Activated CD4-positive, alpha-beta memory T cell treated with anti-CD3 and anti-CD28 coated beads, Interleukin-2, amount 10 ng/mL, durations not matched to agents 7 days and 5 days (primary cell): ENCODE data around the gene FGGY. TPM values are rescaled to one million over a fixed set of nuclear protein-coding genes. Genes with fewer than 3 reads are reported as not detected.

Source experiments
- CTCF ChIA-PET: fragments of 350-600 bp; sonication (Branson Sonifier 250); formaldehyde crosslinking; loops from one replicate; lab custom pipeline; 2021; ENCODE audit warnings: antibody characterized with exemption, inconsistent platforms; lab: Charles Lee
- POLR2A ChIA-PET: fragments of 350-600 bp; sonication (Branson Sonifier 250); formaldehyde crosslinking; loops from one replicate; lab custom pipeline; 2021; ENCODE audit warnings: antibody characterized with exemption; lab: Charles Lee
- DNase-seq: peaks from one replicate; pipeline ENCODE4 v3.0.0-alpha.2; 2020
- H3K27ac Mint-ChIP-seq: one replicate; pipeline ENCODE4 v1.8.0; 2021; ENCODE audit warnings: mild to moderate bottlenecking, mixed read lengths
- H3K27me3 Mint-ChIP-seq: one replicate; pipeline ENCODE4 v1.8.0; 2021; ENCODE audit warnings: mixed read lengths
- H3K36me3 Mint-ChIP-seq: one replicate; pipeline ENCODE4 v1.8.0; 2021; ENCODE audit warnings: low read depth, mixed read lengths
- H3K4me1 Mint-ChIP-seq: one replicate; pipeline ENCODE4 v1.8.0; 2021; ENCODE audit warnings: mixed read lengths
- H3K4me3 Mint-ChIP-seq: one replicate; pipeline ENCODE4 v1.8.0; 2021; ENCODE audit warnings: mild to moderate bottlenecking, mixed read lengths
- H3K9me3 Mint-ChIP-seq: one replicate; pipeline ENCODE4 v1.8.0; 2021; ENCODE audit warnings: mixed read lengths
- total RNA-seq, 2 experiments: library from RNA; stranded (reverse); gene quantifications; one replicate each; pipeline ENCODE4 v1.2.3, GENCODE V29; 2021

Gene FGGY
- total RNA-seq, 2 experiments from 2014 or later, result 7.0 to 7.7 TPM

DNA sequence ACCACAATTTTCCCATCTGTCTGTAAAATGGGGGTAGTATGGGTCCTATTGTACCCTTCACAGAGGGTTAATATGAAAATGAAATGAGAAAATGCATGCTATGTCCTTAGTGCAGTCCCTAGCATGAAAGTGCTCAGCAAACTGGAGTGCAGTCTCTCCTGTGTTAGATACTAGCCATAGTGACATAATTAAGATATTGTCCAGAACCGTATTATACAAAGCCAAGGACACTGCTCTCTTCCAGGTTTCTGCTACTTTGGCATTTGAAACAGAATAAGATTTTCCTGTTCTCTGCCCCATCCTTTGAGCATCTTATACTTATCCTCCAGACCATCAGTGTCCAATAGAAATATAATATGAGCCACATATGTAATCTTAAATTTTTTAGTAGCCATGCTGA is 213.4 kb downstream of the FGGY start:
- no peaks in the 10 kb centered on the region for H3K4me1 Mint-ChIP-seq
- ChIA-PET POLR2A (no interaction called here), CTCF (interaction anchor here (0.7 kb wide), 1 partner anchor 321 kb away, joined by 3 read pairs; no protein-coding TSS in a partner anchor)
- no peak for DNase-seq
- H3K27ac Mint-ChIP-seq, result no peak overlapping the region
- no peak overlapping the region for H3K4me3 Mint-ChIP-seq
- H3K9me3 Mint-ChIP-seq, result no peaks in the 10 kb centered on the region
- H3K27me3 Mint-ChIP-seq, result no peaks in the 10 kb centered on the region
- no peaks in the 10 kb centered on the region for H3K36me3 Mint-ChIP-seq

DNA sequence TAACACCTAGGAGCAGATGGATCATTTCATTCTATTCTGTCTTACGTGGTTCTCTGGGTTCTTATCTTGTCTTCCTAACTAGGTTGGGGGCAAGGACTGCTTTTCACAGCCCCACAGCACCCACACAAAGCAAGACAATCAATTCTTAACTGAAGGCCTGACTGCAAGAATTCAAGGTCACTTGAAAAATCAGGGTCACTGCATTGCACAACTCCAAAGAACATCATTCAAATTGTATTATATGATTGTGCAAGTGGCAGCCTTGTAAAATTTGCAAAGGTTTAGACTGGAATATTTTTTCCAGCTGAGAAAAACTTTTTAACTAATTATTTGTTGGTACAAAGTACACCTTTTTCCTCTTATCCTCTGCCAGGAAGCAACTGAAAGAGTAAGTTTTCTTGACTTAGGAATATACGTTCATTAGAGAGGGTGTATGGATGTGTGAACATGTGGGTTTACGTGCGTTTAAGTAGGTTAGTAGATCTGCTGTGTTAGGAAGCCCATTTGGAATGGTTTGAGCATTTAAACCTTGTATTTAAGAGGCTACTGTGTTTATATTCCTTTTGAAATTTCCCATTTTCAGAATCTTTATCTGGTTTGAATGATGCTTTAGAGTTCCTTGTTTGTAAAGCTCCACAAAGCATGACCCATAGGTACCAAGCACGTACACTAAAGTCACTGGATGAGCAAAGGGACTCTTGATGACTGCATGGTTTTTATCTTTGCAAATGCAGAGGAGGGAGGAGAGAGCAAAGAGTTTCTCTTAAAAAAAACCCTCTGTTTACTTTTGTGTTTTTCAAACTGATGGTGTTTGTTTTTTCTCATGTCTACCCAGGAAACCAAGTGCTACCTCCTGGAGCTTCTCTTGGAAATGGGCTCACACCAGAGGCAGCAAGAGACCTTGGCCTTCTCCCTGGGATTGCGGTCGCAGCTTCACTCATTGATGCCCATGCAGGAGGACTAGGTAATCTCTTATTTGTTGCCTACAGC is 214.9 kb downstream of the FGGY start:
- DNase-seq, result no peak
- POLR2A ChIA-PET, result no interaction called here
- Mint-ChIP-seq H3K9me3 (no peaks in the 10 kb centered on the region), H3K27me3 (no peaks in the 10 kb centered on the region), H3K4me3 (no peak overlapping the region), H3K36me3 (no peaks in the 10 kb centered on the region), H3K27ac (no peak overlapping the region), H3K4me1 (no peaks in the 10 kb centered on the region)
- CTCF ChIA-PET, result interaction anchor here (0.6 kb wide), 1 partner anchor 770 kb away, joined by 3 read pairs; no protein-coding TSS in a partner anchor

DNA sequence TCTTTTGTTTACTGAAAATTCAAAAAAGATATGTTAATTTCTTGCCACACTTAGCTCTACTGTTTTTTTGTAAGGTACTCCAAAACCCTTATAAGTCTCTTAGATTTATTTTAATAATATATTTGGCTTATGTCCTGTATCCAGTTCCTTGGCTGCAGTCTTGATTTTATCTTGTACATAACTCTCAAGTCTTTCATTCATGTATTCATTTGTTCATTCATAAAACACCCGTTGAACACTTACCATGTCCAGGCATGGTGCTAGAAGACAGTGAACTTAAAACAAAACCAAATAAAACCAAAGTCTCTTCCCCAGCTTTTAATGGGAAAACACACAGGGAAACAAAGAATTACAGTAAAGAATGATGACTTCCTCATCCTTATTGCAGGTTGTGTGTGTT is 215.8 kb downstream of the FGGY start:
- CTCF ChIA-PET, result no interaction called here
- no peak for DNase-seq
- POLR2A ChIA-PET, result no interaction called here
- H3K9me3 Mint-ChIP-seq, result no peaks in the 10 kb centered on the region
- no peaks in the 10 kb centered on the region for H3K4me1 Mint-ChIP-seq
- no peaks in the 10 kb centered on the region for H3K36me3 Mint-ChIP-seq
- no peak overlapping the region for H3K27ac Mint-ChIP-seq
- no peaks in the 10 kb centered on the region for H3K27me3 Mint-ChIP-seq
- no peak overlapping the region for H3K4me3 Mint-ChIP-seq

DNA sequence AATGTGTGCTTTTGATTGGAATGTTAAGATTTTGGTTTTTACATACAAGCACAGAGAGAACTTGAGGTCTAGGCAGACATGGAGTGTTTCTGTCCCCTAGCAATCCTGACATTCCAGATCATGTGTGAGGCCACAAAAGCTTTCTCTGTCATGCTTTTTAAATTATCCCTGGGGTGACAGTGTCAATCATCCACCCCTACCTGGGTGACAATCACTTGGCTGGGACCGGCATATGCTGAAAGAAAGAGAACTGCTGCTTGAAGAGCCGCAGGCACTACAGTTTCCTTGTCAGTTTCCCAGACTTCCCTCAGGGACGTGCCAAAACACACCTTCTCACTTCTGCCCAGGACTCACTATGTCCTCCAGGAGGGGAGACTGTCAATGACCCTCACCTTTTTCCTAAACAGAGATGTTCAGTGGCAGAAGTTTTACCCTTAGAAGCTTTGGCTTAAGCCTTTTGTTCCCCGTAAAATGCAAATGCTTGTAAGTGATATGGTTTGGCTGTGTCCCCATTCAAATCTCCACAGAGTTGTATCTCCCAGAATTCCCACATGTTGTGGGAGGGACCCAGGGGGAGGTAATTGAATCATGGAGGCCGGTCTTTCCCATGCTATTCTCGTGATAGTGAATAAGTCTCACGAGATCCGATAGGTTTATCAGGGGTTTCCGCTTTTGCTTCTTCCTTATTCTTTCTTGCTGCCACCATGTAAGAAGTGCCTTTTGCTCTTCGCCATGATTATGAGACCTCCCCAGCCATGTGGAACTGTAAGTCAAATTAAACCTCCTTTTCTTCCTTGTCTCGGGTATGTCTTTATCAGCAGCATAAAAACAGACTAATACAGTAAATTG is 217.4 kb downstream of the FGGY start:
- H3K27ac Mint-ChIP-seq, result no peak overlapping the region
- no peaks in the 10 kb centered on the region for H3K36me3 Mint-ChIP-seq
- H3K4me3 Mint-ChIP-seq, result no peak overlapping the region
- H3K27me3 Mint-ChIP-seq, result no peaks in the 10 kb centered on the region
- H3K9me3 Mint-ChIP-seq, result no peaks in the 10 kb centered on the region
- DNase-seq, result no peak
- no peaks in the 10 kb centered on the region for H3K4me1 Mint-ChIP-seq
- POLR2A ChIA-PET, result no interaction called here
- CTCF ChIA-PET, result no interaction called here

DNA sequence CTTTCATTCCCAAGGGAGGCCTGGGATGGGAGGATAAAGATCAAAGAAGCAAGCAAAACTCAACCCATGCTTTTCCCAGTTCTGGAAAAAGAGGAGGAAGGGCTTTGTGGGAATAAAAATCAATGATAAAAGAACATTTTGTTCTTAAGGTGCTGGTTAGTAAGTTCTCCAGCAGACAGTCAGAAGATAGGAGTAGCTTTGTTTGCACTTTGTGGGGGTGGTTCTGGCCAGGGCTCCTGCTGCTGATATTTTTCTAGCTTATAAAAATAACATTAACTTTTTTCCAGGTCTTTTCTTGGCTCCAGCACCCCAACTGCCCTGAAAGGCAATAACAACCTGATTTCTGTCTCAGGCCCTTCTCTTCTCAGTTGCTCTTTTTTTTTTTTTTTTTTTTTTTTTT is 220.0 kb downstream of the FGGY start:
- no peak overlapping the region for H3K4me3 Mint-ChIP-seq
- no peaks in the 10 kb centered on the region for H3K36me3 Mint-ChIP-seq
- POLR2A ChIA-PET, result no interaction called here
- no peaks in the 10 kb centered on the region for H3K27me3 Mint-ChIP-seq
- DNase-seq, result no peak
- H3K27ac Mint-ChIP-seq, result no peak overlapping the region
- no peaks in the 10 kb centered on the region for H3K4me1 Mint-ChIP-seq
- CTCF ChIA-PET, result no interaction called here
- no peaks in the 10 kb centered on the region for H3K9me3 Mint-ChIP-seq

DNA sequence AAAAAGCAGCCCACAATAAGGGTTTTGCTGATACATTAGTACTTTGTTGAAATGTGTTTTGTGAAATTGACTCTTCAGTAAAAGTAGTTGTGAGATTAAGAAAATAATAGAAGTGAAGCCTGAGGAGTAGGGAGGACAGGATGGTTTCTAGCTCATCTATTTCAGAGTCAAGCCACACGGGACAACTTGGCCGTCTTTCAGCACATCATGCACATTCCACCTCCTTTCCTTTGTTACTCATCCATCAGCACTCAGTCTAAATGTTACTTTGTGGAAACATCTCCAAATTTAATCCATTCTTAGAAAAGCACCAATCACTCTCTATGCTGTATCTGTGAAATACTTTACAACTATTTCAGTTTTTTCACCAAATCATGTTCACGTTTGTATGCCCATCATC is 223.3 kb downstream of the FGGY start:
- H3K4me3 Mint-ChIP-seq, result no peak overlapping the region
- no peaks in the 10 kb centered on the region for H3K27me3 Mint-ChIP-seq
- H3K4me1 Mint-ChIP-seq, result no peaks in the 10 kb centered on the region
- no peaks in the 10 kb centered on the region for H3K9me3 Mint-ChIP-seq
- POLR2A ChIA-PET, result no interaction called here
- no peak overlapping the region for H3K27ac Mint-ChIP-seq
- CTCF ChIA-PET, result no interaction called here
- DNase-seq, result no peak
- H3K36me3 Mint-ChIP-seq, result no peaks in the 10 kb centered on the region

DNA sequence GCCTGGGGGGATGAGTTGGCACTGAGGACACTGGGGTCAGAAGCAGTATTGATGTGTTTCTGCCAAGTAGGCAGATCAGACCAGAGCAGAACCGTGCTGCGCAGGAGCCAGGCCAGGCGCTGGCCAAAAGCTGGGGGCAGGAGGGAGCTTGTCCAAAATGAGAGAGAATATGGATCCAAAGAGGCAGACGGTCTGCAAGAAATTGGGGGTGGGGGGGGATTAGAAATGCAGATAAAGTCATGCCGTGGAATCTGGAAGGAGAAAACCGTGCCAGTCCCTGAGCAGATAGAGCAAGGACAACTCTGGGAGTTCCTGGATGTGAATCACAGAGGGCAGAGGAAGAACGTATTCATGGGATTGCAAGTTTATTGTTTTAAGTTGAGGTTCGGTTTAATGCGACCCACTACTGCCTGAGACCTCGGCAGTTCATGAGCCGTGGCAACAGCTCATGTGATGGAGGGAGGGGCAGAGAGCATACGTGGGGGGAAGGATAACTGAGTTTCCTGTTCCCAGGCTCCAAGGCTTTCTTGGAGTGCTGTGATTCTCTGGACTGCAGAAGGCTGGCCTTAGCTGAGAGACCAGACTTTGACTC is 224.0 kb downstream of the FGGY start:
- H3K36me3 Mint-ChIP-seq, result no peaks in the 10 kb centered on the region
- no peak for DNase-seq
- H3K27me3 Mint-ChIP-seq, result no peaks in the 10 kb centered on the region
- no peaks in the 10 kb centered on the region for H3K9me3 Mint-ChIP-seq
- no peak overlapping the region for H3K27ac Mint-ChIP-seq
- no peaks in the 10 kb centered on the region for H3K4me1 Mint-ChIP-seq
- no peak overlapping the region for H3K4me3 Mint-ChIP-seq
- ChIA-PET POLR2A (no interaction called here), CTCF (no interaction called here)

DNA sequence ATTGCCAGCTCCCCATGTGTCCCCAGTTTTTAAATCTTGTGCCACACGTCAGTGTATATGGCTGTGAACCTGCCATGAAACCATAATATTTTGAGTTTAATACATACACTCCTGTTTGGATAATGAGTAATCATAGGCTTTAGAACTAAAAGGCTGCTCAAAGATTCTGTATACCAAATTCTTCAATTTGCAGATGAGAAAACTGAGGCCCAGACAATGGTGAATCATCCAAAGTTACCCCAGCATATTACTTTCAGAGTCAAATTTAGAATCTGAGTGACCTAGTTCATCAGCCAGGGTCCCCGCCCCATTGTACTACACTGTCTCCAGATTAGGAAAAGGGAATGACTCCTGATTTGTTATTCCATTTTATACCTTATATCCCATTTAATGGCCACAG is 224.6 kb downstream of the FGGY start:
- no peak for DNase-seq
- no peaks in the 10 kb centered on the region for H3K36me3 Mint-ChIP-seq
- H3K27me3 Mint-ChIP-seq, result no peaks in the 10 kb centered on the region
- H3K9me3 Mint-ChIP-seq, result no peaks in the 10 kb centered on the region
- CTCF ChIA-PET, result no interaction called here
- POLR2A ChIA-PET, result no interaction called here
- H3K27ac Mint-ChIP-seq, result no peak overlapping the region
- H3K4me3 Mint-ChIP-seq, result no peak overlapping the region
- H3K4me1 Mint-ChIP-seq, result no peaks in the 10 kb centered on the region

DNA sequence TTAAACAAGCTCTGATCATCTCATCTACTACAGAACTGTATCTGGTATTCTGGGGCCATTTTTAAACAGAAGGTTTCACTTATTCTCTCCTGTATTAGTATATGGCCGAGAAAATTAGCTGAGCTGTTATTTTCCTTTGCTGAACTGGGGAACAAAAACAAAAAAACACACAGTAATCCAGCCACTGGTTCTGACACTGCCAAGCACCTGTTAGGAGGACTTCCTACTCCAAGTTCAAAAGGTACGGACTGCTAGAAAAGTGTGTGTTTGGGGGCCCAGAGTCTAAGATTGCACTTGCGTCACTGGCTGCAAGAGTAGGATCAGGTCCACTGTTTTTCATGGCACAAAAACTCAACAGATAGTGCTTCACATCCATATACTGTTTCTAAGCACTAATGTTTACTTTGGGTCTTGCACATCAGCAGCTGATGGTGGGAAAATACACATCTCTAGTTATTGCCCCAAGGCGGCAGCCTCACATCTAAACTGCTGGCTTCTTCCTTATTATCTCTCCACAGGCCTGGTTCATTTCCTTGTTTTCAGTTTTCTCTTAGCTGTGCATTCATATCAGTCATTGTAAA is 226.1 kb downstream of the FGGY start:
- no peak for DNase-seq
- Mint-ChIP-seq H3K27me3 (no peaks in the 10 kb centered on the region), H3K9me3 (no peaks in the 10 kb centered on the region), H3K4me1 (no peaks in the 10 kb centered on the region), H3K27ac (no peak overlapping the region), H3K36me3 (no peaks in the 10 kb centered on the region), H3K4me3 (no peak overlapping the region)
- ChIA-PET POLR2A (no interaction called here), CTCF (no interaction called here)

DNA sequence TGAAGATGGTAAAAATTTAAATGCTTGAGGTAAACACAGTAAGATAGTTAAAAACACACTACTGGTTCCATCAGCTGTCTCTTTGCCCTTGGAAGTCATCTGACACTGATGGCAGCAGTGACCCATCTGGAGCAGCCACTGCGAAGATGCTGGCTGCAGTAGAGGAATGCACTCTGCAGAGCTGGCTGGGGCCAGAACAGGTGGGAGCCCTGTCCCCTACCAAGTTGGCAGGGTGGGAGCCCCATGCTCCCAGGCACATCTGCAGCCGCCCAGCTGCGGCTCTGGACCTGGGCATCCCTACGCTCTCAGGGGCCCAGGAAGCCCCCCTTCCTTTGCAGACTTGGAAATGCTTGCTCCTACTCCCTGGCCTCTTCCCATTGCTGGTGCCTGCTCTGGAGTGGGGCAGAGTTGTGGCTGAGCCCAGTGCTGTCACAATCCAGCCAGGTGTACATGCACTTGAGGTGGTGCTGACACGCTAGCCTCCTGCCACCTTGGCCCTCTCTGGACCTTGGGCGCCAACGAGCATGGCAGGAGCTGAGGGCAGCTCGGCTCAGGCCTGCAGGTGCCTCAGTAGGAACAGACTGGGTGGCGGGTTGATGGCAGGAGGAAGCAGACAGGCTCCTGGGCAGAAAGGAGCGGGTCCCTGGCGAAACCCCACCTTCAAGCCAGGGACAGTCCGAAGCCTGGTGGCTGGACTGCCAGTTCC is 227.0 kb downstream of the FGGY start:
- ChIA-PET POLR2A (no interaction called here), CTCF (no interaction called here)
- Mint-ChIP-seq H3K4me1 (no peaks in the 10 kb centered on the region), H3K36me3 (no peaks in the 10 kb centered on the region), H3K27ac (no peak overlapping the region), H3K27me3 (no peaks in the 10 kb centered on the region), H3K9me3 (no peaks in the 10 kb centered on the region), H3K4me3 (no peak overlapping the region)
- DNase-seq, result no peak

DNA sequence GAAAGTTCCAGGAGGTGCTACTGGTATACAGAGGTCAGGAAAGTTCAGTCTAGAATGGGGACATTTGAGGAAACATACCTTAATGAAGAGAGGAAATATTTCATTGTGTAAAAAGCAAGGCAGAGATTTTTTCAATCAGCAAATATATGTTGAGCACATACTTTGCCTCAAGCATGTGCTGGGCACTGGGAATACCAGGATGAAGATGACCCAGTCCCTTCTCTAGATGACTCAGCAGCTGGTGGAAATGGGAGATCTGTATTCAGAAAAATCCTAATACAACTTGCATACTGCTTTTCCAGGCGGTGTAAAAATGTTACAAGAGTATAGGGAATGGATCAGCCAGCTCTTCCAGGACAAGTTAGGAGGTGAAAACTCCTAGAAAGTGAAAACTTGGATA is 229.3 kb downstream of the FGGY start:
- ChIA-PET CTCF (no interaction called here), POLR2A (no interaction called here)
- no peak for DNase-seq
- no peaks in the 10 kb centered on the region for H3K4me1 Mint-ChIP-seq
- H3K27me3 Mint-ChIP-seq, result no peaks in the 10 kb centered on the region
- H3K9me3 Mint-ChIP-seq, result no peaks in the 10 kb centered on the region
- no peaks in the 10 kb centered on the region for H3K36me3 Mint-ChIP-seq
- no peak overlapping the region for H3K27ac Mint-ChIP-seq
- H3K4me3 Mint-ChIP-seq, result no peak overlapping the region

DNA sequence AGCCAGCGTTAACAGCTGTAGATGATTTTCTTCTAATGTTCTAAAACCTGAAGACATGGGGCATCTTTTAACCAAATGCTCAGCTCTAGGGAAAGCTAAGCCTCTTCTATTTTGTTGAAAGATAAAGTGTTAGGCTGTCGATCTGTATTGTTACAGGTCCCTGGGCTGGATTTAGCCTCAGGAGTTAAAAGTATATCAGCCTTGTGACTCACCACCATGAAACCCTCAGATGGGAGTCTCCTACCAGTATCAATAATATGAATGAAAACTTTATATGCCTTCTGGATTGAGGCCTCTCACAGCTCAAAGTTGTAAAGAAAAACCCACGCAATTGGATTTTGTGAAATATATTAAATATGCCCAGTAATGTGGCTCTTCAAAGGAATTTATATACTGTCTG is 231.6 kb downstream of the FGGY start:
- Mint-ChIP-seq H3K36me3 (no peaks in the 10 kb centered on the region), H3K9me3 (no peaks in the 10 kb centered on the region), H3K4me3 (no peak overlapping the region), H3K4me1 (no peaks in the 10 kb centered on the region), H3K27ac (no peak overlapping the region), H3K27me3 (no peaks in the 10 kb centered on the region)
- POLR2A ChIA-PET, result no interaction called here
- DNase-seq, result no peak
- CTCF ChIA-PET, result interaction anchor here (0.6 kb wide), 1 partner anchor 420 kb away, joined by 3 read pairs; no protein-coding TSS in a partner anchor
